Measurements from ENCODE around the gene TRIM7. TPM values are rescaled to one million over a fixed set of nuclear protein-coding genes. Genes with fewer than 3 reads are reported as not detected.
A peak's percentile ranks its signal among the peaks of the same experiment; 100 is the strongest.

The TRIM7 gene
- total and polyA plus RNA-seq, 2 donors (not counting 1 experiment from before 2014, with no cell fraction given) = 1.7 to 7.4 TPM

GRCh38 chr5:181223729-181224389, 18.9 kb upstream of the TRIM7 start:
- Histone ChIP-seq H3K4me2 (replicated peaks; ENCODE audit: low read depth, low read length, poor library complexity, severe bottlenecking) (peak overlapping the region; percentile 95), H3K27ac (ENCODE audit: low read length in 2 of 2) (peak overlapping the region; percentile 95), H2AFZ (ENCODE audit: insufficient read depth, low read depth, low read length, poor library complexity, severe bottlenecking) (peak overlapping the region; percentile 89), H3K36me3 (replicated peaks in 1 of 2; ENCODE audit: control extremely low read depth in 1 of 2, control insufficient read depth in 1 of 2, extremely low read depth in 1 of 2, insufficient read depth in 2 of 2, low read length in 1 of 2) (peaks cover 0 to 2% of the 10 kb centered on the region in 2 experiments), H3K27me3 (replicated peaks in 1 of 4; ENCODE audit: control extremely low read depth in 1 of 4, control insufficient read depth in 3 of 4, insufficient read depth in 4 of 4, low read length in 3 of 4) (no peaks in the 10 kb centered on the region), H3K9ac (ENCODE audit: low read length) (peak overlapping the region; percentile 79), H4K20me1 (ENCODE audit: control insufficient read depth, insufficient read depth, low read length, poor library complexity, severe bottlenecking) (no peaks in the 10 kb centered on the region), H3K4me3 (ENCODE audit: control extremely low read depth in 1 of 5, extremely low read depth in 1 of 5, insufficient read depth in 1 of 5, low read depth in 2 of 5, low read length in 4 of 5) (peak overlapping the region; percentile 68 to 95 (median 89)), H3K4me1 (ENCODE audit: control insufficient read depth in 2 of 2, insufficient read depth in 2 of 2, low read length in 2 of 2) (peaks cover 18 to 35% of the 10 kb centered on the region in 2 donors), H3K9me3 (ENCODE audit: control extremely low read depth in 1 of 3, control insufficient read depth in 2 of 3, insufficient read depth in 1 of 3, low read length in 2 of 3) (peaks cover 0 to 15% (median 0%) of the 10 kb centered on the region in 3 donors), H3K79me2 (ENCODE audit: control insufficient read depth, insufficient read depth, low read length) (peaks cover 40% of the 10 kb centered on the region)
- intact Hi-C loops (cut with micrococcal nuclease) = loop anchor here (1.0 to 2.0 kb wide), 6 partner anchors 20 to 421 kb away; partner anchors contain the start of genes MGAT1, TRIM52 and ZFP62
- Mint-ChIP-seq H3K27me3 (no peaks in the 10 kb centered on the region), H3K4me3 (peak overlapping the region; percentile 94), H3K9me3 (ENCODE audit: insufficient read depth) (no peaks in the 10 kb centered on the region), H3K4me1 (peaks cover 51% of the 10 kb centered on the region), H3K27ac (peak overlapping the region; percentile 98)
- no peak for TF ChIP-seq EZH2 (IDR thresholded peaks at IDR 0.05; ENCODE audit: borderline replicate concordance, insufficient read depth, low read depth, low read length, poor library complexity, severe bottlenecking)
- TF ChIP-seq CTCF (IDR thresholded peaks at IDR 0.05) = no peak
- CTCF ChIA-PET = interaction anchor here (0.9 to 3.8 kb wide), 6 partner anchors 19 to 51 kb away, joined by 3 to 48 read pairs (median 12); partner anchors contain the start of genes RACK1 and TRIM52
- peak; percentile 5 for ATAC-seq (ENCODE audit: low read depth)
- DNase-seq = no peak
- under 1% methylated on average over 29 of the region's 31 CpGs for WGBS (ENCODE audit: insufficient coverage)
- POLR2A ChIA-PET = interaction anchor here (0.6 to 3.5 kb wide), 11 partner anchors 17 to 623 kb away, joined by 3 to 74 read pairs (median 8); partner anchors contain the start of genes RACK1 and TRIM52
